ENCODE data around the gene CCSAP. TPM values are rescaled to one million over a fixed set of nuclear protein-coding genes. Genes with fewer than 3 reads are reported as not detected.

The CCSAP gene, protein sequence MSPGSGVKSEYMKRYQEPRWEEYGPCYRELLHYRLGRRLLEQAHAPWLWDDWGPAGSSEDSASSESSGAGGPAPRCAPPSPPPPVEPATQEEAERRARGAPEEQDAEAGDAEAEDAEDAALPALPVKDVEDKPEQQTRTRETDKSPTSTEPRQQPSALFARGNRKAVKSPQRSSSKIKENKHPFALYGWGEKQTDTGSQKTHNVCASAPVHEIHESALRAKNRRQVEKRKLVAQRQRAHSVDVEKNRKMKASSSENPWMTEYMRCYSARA
- total RNA-seq (10 to 100 TPM in 2 of 5 donors, 1 to 10 TPM in 3; 7.9 to 11.4 (median 8.9) TPM), total RNA-seq (14.9 to 54.8 (median 35.3) reads per million in 29 experiments)
- total RNA-seq (2013), result 9.4 TPM

DNA sequence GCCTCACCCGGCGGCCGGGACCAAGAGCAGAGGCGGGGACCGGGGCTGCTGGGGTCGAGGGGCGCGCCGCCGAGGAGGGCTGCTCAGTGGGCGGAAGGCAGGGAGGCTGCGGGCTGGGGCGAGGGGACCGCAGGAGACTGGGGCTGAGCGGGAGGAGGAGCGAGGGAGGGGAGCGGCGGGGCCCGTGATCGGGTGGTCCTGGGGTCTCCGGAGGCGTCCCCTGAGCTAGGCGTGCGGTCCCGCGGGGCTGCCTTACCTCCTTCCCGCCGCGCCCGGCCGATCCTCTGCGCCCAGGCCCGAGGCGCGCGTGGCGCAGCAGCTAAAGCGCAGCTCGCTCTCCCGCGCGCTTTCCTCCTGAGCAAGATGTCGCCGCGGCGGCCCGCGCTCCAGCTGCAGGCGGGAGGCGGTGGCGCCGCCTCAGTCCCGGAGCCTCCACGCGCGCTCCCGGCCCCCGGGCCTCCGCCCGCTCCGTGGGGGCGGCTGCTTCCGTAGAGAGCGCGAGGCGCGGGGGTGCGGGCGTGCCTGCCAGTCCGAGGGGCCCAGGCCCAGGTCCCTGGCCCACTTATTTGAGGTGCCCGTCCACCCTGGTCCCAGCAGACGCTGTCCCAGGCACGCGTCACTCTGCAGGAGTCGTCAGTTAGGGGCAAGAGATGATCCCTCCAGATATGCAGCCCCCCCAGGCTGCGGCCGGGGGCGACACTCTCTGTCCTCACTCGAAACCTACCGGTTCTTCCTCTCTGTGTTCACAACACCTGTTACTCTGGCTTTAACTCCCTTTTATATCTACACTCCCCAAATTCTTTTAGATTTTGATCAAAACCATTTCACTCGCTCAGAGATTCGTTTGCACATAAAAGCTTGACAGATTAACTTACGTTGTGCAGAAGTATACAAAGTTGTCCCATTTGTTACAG lies at the start of gene CCSAP:
CCSAP (minus strand) TSS at position 392 of the 914 bp plus-strand sequence. CDS start 582 bp downstream, outside the sequence.
- CTCF ChIA-PET, result no interaction called here
- under 1% methylated on average over 80 of the region's 83 CpGs for WGBS (ENCODE audit: insufficient coverage)

DNA sequence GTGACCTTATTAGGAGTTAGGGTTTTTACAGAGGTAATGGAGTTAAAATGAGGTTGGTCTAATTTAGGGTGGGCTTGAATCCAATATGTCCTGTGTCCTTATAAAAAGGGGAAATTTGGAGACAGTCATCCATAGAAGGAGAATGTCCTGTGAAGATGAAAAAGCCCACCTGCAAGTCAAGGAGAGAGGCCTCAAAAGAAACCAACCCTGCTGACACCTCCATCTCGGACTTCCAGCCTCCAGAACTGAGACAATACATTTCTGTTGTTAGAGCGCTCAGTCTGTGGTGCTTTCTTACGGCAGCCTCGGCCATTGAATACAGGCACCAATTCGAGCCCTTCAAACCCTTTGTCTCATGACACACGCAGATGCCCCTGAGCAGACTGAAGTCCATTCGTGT lies 47.3 kb upstream of the CCSAP start:
- Histone ChIP-seq H3K9me3 (no peaks in the 10 kb centered on the region), H3K4me3 (ENCODE audit: control insufficient read depth in 1 of 2, extremely low read depth in 1 of 2, low read length in 1 of 2) (no peak overlapping the region), H3K36me3 (ENCODE audit: control insufficient read depth in 2 of 2, extremely low read depth in 1 of 2, insufficient read depth in 1 of 2, low read length in 1 of 2) (no peaks in the 10 kb centered on the region), H3K27ac (ENCODE audit: low read length) (no peak overlapping the region), H3K4me1 (ENCODE audit: control insufficient read depth in 1 of 2, extremely low read depth in 1 of 2, insufficient read depth in 2 of 2, low read length in 2 of 2) (no peaks in the 10 kb centered on the region), H3K27me3 (replicated peaks in 1 of 2; ENCODE audit: control insufficient read depth in 2 of 2, extremely low read depth in 1 of 2, insufficient read depth in 2 of 2, low read length in 1 of 2) (peaks cover 0 to 13% of the 10 kb centered on the region in 2 experiments)
- no peaks in the 10 kb centered on the region for H3K9me3 Mint-ChIP-seq
- H3K27me3 Mint-ChIP-seq, result peaks cover 25 to 26% of the 10 kb centered on the region in 2 donors
- no peak overlapping the region for H3K4me3 Mint-ChIP-seq
- no peaks in the 10 kb centered on the region for H3K4me1 Mint-ChIP-seq
- no peak overlapping the region for H3K27ac Mint-ChIP-seq
- 100% methylated on average over 3 of the region's 7 CpGs for WGBS (ENCODE audit: insufficient coverage)
- DNase-seq, result no peak
- ChIA-PET CTCF (no interaction called here), POLR2A (no interaction called here)
- no peak for ATAC-seq (replicated peaks in 1 of 4)
- H3K36me3 Mint-ChIP-seq, result no peaks in the 10 kb centered on the region

More for the DNA sequence above, at the start of gene CCSAP:
- peaks cover 0 to 6% of the 10 kb centered on the region in 2 experiments for H3K27me3 ChIP-seq (replicated peaks in 1 of 2; ENCODE audit: control insufficient read depth in 2 of 2, extremely low read depth in 1 of 2, insufficient read depth in 2 of 2, low read length in 1 of 2)
- POLR2A ChIA-PET, result no interaction called here
- DNase-seq (peak in 30 of 35 experiments; percentile 32 to 81 (median 54)), ATAC-seq (replicated peaks in 1 of 4) (peak; percentile 60 to 66 (median 66))
- peak within 1 kb of the TSS; percentile 47 for H3K27ac ChIP-seq (ENCODE audit: low read length)
- H3K36me3 ChIP-seq (ENCODE audit: control insufficient read depth in 2 of 2, extremely low read depth in 1 of 2, insufficient read depth in 1 of 2, low read length in 1 of 2), result no peaks in the 10 kb centered on the region
- peaks cover 36 to 43% (median 40%) of the 10 kb centered on the region in 3 donors for H3K4me1 Mint-ChIP-seq
- peak within 1 kb of the TSS; percentile 77 to 82 for H3K27ac Mint-ChIP-seq
- no peaks in the 10 kb centered on the region for H3K9me3 ChIP-seq
- H3K4me3 Mint-ChIP-seq, result peak within 1 kb of the TSS; percentile 86 to 89 (median 88)
- peaks cover 5% of the 10 kb centered on the region for H3K36me3 Mint-ChIP-seq
- H3K4me1 ChIP-seq (ENCODE audit: control insufficient read depth in 1 of 2, extremely low read depth in 1 of 2, insufficient read depth in 2 of 2, low read length in 2 of 2), result peaks cover 7 to 29% of the 10 kb centered on the region in 2 experiments
- peaks cover 9 to 11% of the 10 kb centered on the region in 2 donors for H3K27me3 Mint-ChIP-seq
- peak within 1 kb of the TSS; percentile 69 to 73 for H3K4me3 ChIP-seq (ENCODE audit: control insufficient read depth in 1 of 2, extremely low read depth in 1 of 2, low read length in 1 of 2)
- H3K9me3 Mint-ChIP-seq, result no peaks in the 10 kb centered on the region

DNA sequence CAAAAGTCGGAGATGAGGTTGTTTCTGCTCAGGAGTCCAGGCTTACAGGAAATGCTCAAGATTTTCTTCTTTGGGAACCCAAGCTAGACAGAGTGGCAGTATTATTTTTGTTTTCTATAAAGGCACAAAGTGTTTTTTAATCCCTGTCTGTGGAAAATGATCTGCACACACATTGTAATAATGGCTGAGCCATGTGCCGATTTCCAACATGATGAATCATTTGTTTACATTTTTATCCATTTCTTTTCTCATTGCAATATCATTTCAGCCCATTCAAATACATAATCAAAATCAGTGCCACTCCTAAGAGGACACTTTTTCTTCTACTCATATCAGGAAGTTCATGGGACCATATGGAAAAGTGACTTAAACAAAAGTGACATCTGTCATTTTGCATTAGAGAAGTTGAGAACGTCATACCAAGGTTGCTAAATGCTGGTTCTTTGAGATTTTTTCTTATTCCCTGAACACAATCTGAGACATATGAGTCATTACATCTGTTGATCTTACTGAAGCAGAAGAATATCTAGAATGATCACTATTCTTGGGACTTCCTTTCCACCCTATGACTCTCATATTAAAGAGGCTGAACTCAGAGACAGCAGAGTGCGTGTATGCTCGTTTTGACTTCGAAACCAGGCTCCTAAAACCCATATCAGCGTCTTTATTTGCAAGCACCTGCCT lies 46.2 kb upstream of the CCSAP start:
- Histone ChIP-seq H3K4me3 (ENCODE audit: control insufficient read depth in 1 of 2, extremely low read depth in 1 of 2, low read length in 1 of 2) (no peak overlapping the region), H3K27ac (ENCODE audit: low read length) (no peak overlapping the region), H3K36me3 (ENCODE audit: control insufficient read depth in 2 of 2, extremely low read depth in 1 of 2, insufficient read depth in 1 of 2, low read length in 1 of 2) (no peaks in the 10 kb centered on the region), H3K9me3 (no peaks in the 10 kb centered on the region), H3K4me1 (ENCODE audit: control insufficient read depth in 1 of 2, extremely low read depth in 1 of 2, insufficient read depth in 2 of 2, low read length in 2 of 2) (no peaks in the 10 kb centered on the region), H3K27me3 (replicated peaks in 1 of 2; ENCODE audit: control insufficient read depth in 2 of 2, extremely low read depth in 1 of 2, insufficient read depth in 2 of 2, low read length in 1 of 2) (peaks cover 0 to 8% of the 10 kb centered on the region in 2 experiments)
- ChIA-PET POLR2A (no interaction called here), CTCF (no interaction called here)
- no peak for ATAC-seq (replicated peaks in 1 of 4)
- Mint-ChIP-seq H3K4me1 (no peaks in the 10 kb centered on the region), H3K27me3 (peaks cover 17 to 22% of the 10 kb centered on the region in 2 donors), H3K27ac (no peak overlapping the region), H3K9me3 (no peaks in the 10 kb centered on the region), H3K36me3 (no peaks in the 10 kb centered on the region), H3K4me3 (no peak overlapping the region)
- no peak for DNase-seq
- WGBS (ENCODE audit: insufficient coverage), result 86% methylated on average over 1 of the region's 7 CpGs

DNA sequence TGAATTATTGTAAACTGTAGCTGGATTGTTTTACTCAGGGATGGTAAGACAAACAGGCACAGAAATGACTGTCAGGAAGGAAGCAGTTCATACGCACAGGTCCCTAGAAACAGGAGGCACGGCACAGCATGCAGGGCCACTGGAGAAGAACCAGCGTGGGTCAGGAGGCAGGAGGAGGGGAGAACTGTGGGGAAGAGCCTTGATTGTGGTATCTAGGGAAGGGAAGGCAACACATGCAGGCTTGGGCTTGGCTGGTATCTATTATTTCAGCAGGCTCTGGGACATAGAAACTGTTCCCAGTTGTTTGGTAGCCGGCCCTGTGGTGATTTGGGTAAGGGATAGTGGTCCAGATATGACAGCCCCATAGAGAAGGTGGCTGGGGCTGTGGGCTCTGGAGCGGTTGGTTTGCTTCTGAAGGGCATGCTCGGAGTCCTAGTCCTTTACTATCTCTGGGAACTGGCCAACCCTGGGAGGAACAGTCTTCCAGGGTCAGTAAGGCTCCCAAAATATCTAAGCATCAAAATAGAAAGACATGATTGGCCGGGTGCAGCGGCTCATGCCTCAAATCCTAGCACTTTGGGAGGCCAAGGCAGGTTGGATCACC lies 43.1 kb upstream of the CCSAP start:
- peaks cover 3 to 16% of the 10 kb centered on the region in 2 donors for H3K27me3 Mint-ChIP-seq
- no peaks in the 10 kb centered on the region for H3K4me1 Mint-ChIP-seq
- H3K36me3 ChIP-seq (ENCODE audit: control insufficient read depth in 2 of 2, extremely low read depth in 1 of 2, insufficient read depth in 1 of 2, low read length in 1 of 2), result no peaks in the 10 kb centered on the region
- H3K27me3 ChIP-seq (replicated peaks in 1 of 2; ENCODE audit: control insufficient read depth in 2 of 2, extremely low read depth in 1 of 2, insufficient read depth in 2 of 2, low read length in 1 of 2), result peaks cover 0 to 14% of the 10 kb centered on the region in 2 experiments
- no peak for DNase-seq
- H3K4me3 ChIP-seq (ENCODE audit: control insufficient read depth in 1 of 2, extremely low read depth in 1 of 2, low read length in 1 of 2), result no peak overlapping the region
- H3K27ac ChIP-seq (ENCODE audit: low read length), result no peak overlapping the region
- H3K9me3 ChIP-seq, result no peaks in the 10 kb centered on the region
- ChIA-PET CTCF (no interaction called here), POLR2A (no interaction called here)
- H3K36me3 Mint-ChIP-seq, result no peaks in the 10 kb centered on the region
- H3K4me1 ChIP-seq (ENCODE audit: control insufficient read depth in 1 of 2, extremely low read depth in 1 of 2, insufficient read depth in 2 of 2, low read length in 2 of 2), result no peaks in the 10 kb centered on the region
- no peak overlapping the region for H3K4me3 Mint-ChIP-seq
- WGBS (ENCODE audit: insufficient coverage), result 60% methylated on average over 6 of the region's 8 CpGs
- no peaks in the 10 kb centered on the region for H3K9me3 Mint-ChIP-seq
- no peak overlapping the region for H3K27ac Mint-ChIP-seq
- no peak for ATAC-seq (replicated peaks in 1 of 4)

DNA sequence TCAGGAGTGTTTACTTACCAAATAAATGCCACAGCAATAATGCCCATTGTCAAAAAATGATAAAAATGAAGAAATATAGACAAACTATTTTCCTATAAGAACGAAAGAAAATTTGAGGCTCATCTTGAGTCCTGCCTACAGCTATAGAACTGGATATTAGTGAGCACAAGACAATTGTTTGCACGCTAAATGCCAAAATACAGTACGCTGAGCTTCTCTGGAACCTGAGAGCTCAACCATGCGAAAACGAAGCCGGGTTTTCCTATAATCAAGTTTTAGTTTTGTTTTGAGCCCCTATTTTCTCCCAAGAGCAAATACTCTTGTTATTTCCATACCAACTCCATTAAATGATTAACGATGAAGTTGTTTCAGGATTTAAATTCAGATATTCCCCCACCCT lies 42.0 kb upstream of the CCSAP start:
- ATAC-seq (replicated peaks in 1 of 4) (no peak), DNase-seq (no peak)
- Histone ChIP-seq H3K27me3 (replicated peaks in 1 of 2; ENCODE audit: control insufficient read depth in 2 of 2, extremely low read depth in 1 of 2, insufficient read depth in 2 of 2, low read length in 1 of 2) (peaks cover 0 to 14% of the 10 kb centered on the region in 2 experiments), H3K27ac (ENCODE audit: low read length) (no peak overlapping the region), H3K4me1 (ENCODE audit: control insufficient read depth in 1 of 2, extremely low read depth in 1 of 2, insufficient read depth in 2 of 2, low read length in 2 of 2) (no peaks in the 10 kb centered on the region), H3K4me3 (ENCODE audit: control insufficient read depth in 1 of 2, extremely low read depth in 1 of 2, low read length in 1 of 2) (no peak overlapping the region), H3K36me3 (ENCODE audit: control insufficient read depth in 2 of 2, extremely low read depth in 1 of 2, insufficient read depth in 1 of 2, low read length in 1 of 2) (no peaks in the 10 kb centered on the region), H3K9me3 (no peaks in the 10 kb centered on the region)
- CTCF ChIA-PET, result no interaction called here
- Mint-ChIP-seq H3K4me3 (no peak overlapping the region), H3K27me3 (peaks cover 3 to 11% of the 10 kb centered on the region in 2 donors), H3K27ac (no peak overlapping the region), H3K9me3 (no peaks in the 10 kb centered on the region), H3K36me3 (no peaks in the 10 kb centered on the region), H3K4me1 (no peaks in the 10 kb centered on the region)
- WGBS (ENCODE audit: insufficient coverage), result 87% methylated on average over 3 of the region's 7 CpGs
- POLR2A ChIA-PET, result no interaction called here

DNA sequence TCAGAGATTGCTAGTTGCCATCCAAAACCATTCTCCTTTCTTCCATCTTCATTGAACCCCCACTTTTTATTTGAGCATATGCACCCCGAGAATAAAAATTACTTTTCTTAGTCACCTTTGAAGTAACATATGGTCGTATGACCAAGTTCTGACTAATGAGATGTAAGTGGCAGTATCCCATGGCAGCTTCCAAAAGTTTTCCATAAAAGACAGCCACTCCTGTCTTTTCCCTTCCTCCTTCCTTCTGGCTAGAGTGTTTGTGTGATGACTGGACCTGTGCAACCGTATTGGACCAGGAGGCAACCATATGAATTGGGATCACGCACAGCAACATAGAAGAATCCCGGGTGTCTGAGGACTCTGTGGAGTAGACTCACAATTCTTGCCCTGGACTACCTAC lies 41.1 kb upstream of the CCSAP start:
- Mint-ChIP-seq H3K4me1 (no peaks in the 10 kb centered on the region), H3K4me3 (no peak overlapping the region), H3K27me3 (peaks cover 3 to 11% of the 10 kb centered on the region in 2 donors), H3K36me3 (no peaks in the 10 kb centered on the region), H3K9me3 (no peaks in the 10 kb centered on the region), H3K27ac (no peak overlapping the region)
- ChIA-PET CTCF (no interaction called here), POLR2A (no interaction called here)
- no peaks in the 10 kb centered on the region for H3K9me3 ChIP-seq
- peaks cover 0 to 14% of the 10 kb centered on the region in 2 experiments for H3K27me3 ChIP-seq (replicated peaks in 1 of 2; ENCODE audit: control insufficient read depth in 2 of 2, extremely low read depth in 1 of 2, insufficient read depth in 2 of 2, low read length in 1 of 2)
- no peaks in the 10 kb centered on the region for H3K36me3 ChIP-seq (ENCODE audit: control insufficient read depth in 2 of 2, extremely low read depth in 1 of 2, insufficient read depth in 1 of 2, low read length in 1 of 2)
- DNase-seq (no peak), ATAC-seq (replicated peaks in 1 of 4) (no peak)
- no peaks in the 10 kb centered on the region for H3K4me1 ChIP-seq (ENCODE audit: control insufficient read depth in 1 of 2, extremely low read depth in 1 of 2, insufficient read depth in 2 of 2, low read length in 2 of 2)
- no peak overlapping the region for H3K4me3 ChIP-seq (ENCODE audit: control insufficient read depth in 1 of 2, extremely low read depth in 1 of 2, low read length in 1 of 2)
- no peak overlapping the region for H3K27ac ChIP-seq (ENCODE audit: low read length)
- WGBS (ENCODE audit: insufficient coverage), result 100% methylated on average over 1 of the region's 5 CpGs

Data from T-cell (primary cell).